ENCODE results near the gene SLC12A6.

DNA sequence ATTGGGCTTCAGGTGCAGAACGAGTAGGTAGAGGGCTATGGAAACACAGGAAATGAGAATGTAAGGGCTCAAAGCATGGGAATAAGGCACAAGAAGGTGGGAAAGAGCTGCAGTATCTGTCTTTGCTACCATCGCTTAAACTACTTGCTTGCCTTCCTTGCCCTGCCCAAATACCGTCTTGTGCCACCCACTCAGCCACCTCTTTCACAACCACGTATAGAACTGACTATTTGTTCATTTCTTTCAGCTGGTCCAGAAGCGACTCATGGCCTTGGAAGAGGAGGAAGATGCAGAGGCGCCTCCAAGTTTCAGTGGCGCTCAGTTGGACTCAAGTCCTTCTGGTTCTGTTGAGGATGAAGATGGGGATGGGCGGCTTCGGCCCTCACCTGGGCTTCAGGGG, 17.7 kb upstream of the SLC12A6 start:
- no peak for TF ChIP-seq CTCF (IDR thresholded peaks at IDR 0.05; ENCODE audit: poor library complexity, severe bottlenecking)
- TF ChIP-seq POLR2AphosphoS5 (IDR thresholded peaks at IDR 0.05) = no peak

All from neural cell (in vitro differentiated cells).